ENCODE measurements around the gene KIAA0825.

- TF ChIP-seq CTCF (conservative IDR thresholded peaks at IDR 0.05; ENCODE audit: low read depth in 2 of 2) (no peak), EZH2 (IDR thresholded peaks at IDR 0.05; ENCODE audit: low read depth, unreplicated experiment) (no peak), REST (IDR thresholded peaks at IDR 0.05; ENCODE audit: unreplicated experiment) (no peak), ZNF331 (CRISPR knock-in tag; IDR thresholded peaks at IDR 0.05; ENCODE audit: low read depth) (no peak), ETS1 (IDR thresholded peaks at IDR 0.05) (no peak), POLR2AphosphoS5 (IDR thresholded peaks at IDR 0.05; ENCODE audit: low read depth) (no peak), CREB1 (CRISPR knock-in tag; IDR thresholded peaks at IDR 0.05; ENCODE audit: low read depth) (no peak), EZH2phosphoT487 (IDR thresholded peaks at IDR 0.05; ENCODE audit: unreplicated experiment) (no peak), ZNF462 (CRISPR knock-in tag; IDR thresholded peaks at IDR 0.05) (no peak), JUNB (IDR thresholded peaks at IDR 0.05; ENCODE audit: unreplicated experiment) (no peak), STAT1 (IDR thresholded peaks at IDR 0.05; ENCODE audit: unreplicated experiment) (no peak)
Observed at GRCh38 chr5:94564812-94565211, 53.6 kb downstream of the KIAA0825 start.

All from GM23338 (cell line).